Activated B cell treated with CpG ODN at 0.5 μM for 24 hours (primary cell): Measurements from ENCODE around the gene MIB1. TPM values are rescaled to one million over a fixed set of nuclear protein-coding genes. Genes with fewer than 3 reads are reported as not detected.

ENCODE experiments used
- ATAC-seq: fragments of 200-7000 bp; cut with Tn5 transposase; one replicate; pipeline ENCODE4 v1.10.0; 2021; ENCODE audit warnings: low read depth, mild to moderate bottlenecking, moderate library complexity
- CTCF ChIA-PET: fragments of 350-600 bp; sonication (Branson Sonifier 250); formaldehyde crosslinking; loops from one replicate; lab custom pipeline; 2021; ENCODE audit warnings: antibody characterized with exemption; lab: Charles Lee
- POLR2A ChIA-PET: fragments of 350-600 bp; sonication (Branson Sonifier 250); formaldehyde crosslinking; loops from one replicate; lab custom pipeline; 2021; ENCODE audit warnings: antibody characterized with exemption; lab: Charles Lee
- DNase-seq: peaks from one replicate; pipeline ENCODE4 v3.0.0; 2022
- H3K27ac Mint-ChIP-seq: one replicate; pipeline ENCODE4 v1.8.0; 2020; ENCODE audit warnings: mixed read lengths
- H3K27me3 Mint-ChIP-seq: one replicate; pipeline ENCODE4 v1.8.0; 2021; ENCODE audit warnings: mixed read lengths
- H3K36me3 Mint-ChIP-seq: one replicate; pipeline ENCODE4 v1.8.0; 2021; ENCODE audit warnings: low read depth, mixed read lengths
- H3K4me1 Mint-ChIP-seq: one replicate; pipeline ENCODE4 v1.8.0; 2021; ENCODE audit warnings: mixed read lengths
- H3K4me3 Mint-ChIP-seq: one replicate; pipeline ENCODE4 v1.8.0; 2020; ENCODE audit warnings: mild to moderate bottlenecking, mixed read lengths
- H3K9me3 Mint-ChIP-seq: one replicate; pipeline ENCODE4 v1.8.0; 2020; ENCODE audit warnings: mixed read lengths
- CTCF ChIP-seq: fragments of 200-600 bp; IDR thresholded peaks from one replicate; pipeline ENCODE4 v1.8.0; 2022; ENCODE audit warnings: antibody characterized with exemption, mild to moderate bottlenecking
- intact Hi-C: fragments of 100-400 bp; cut with micrococcal nuclease; formaldehyde crosslinking; loops from one replicate; pipeline ENCODE4 v1.15.1; 2024
- total RNA-seq: library from RNA; stranded (reverse); gene quantifications from 2 replicates; pipeline ENCODE4 v1.2.3, GENCODE V29; 2022

Gene MIB1
- total RNA-seq, 1 donor from 2014 or later: 22.6 TPM

GRCh38 chr18:21900605-21901352, 160.2 kb downstream of the MIB1 start:
- ChIA-PET POLR2A (no interaction called here), CTCF (no interaction called here)
- Mint-ChIP-seq H3K36me3 (no peaks in the 10 kb centered on the region), H3K27me3 (peaks cover 14% of the 10 kb centered on the region), H3K27ac (no peak overlapping the region), H3K4me1 (peaks cover 4% of the 10 kb centered on the region), H3K4me3 (no peak overlapping the region), H3K9me3 (no peaks in the 10 kb centered on the region)
- ATAC-seq (no peak), DNase-seq (no peak)
- intact Hi-C loops: no loop called here
- no peak for TF ChIP-seq CTCF

GRCh38 chr18:21901423-21901945, 160.9 kb downstream of the MIB1 start:
- no peak for TF ChIP-seq CTCF
- no peak for DNase-seq
- Mint-ChIP-seq H3K9me3 (no peaks in the 10 kb centered on the region), H3K36me3 (no peaks in the 10 kb centered on the region), H3K4me1 (peaks cover 4% of the 10 kb centered on the region), H3K27ac (no peak overlapping the region), H3K4me3 (no peak overlapping the region), H3K27me3 (peaks cover 12% of the 10 kb centered on the region)
- ChIA-PET POLR2A (no interaction called here), CTCF (no interaction called here)
- no peak for ATAC-seq
- intact Hi-C loops: no loop called here

GRCh38 chr18:21903709-21904108, 163.1 kb downstream of the MIB1 start:
- Mint-ChIP-seq H3K9me3 (no peaks in the 10 kb centered on the region), H3K4me3 (no peak overlapping the region), H3K27ac (no peak overlapping the region), H3K4me1 (no peaks in the 10 kb centered on the region), H3K27me3 (peaks cover 8% of the 10 kb centered on the region), H3K36me3 (no peaks in the 10 kb centered on the region)
- POLR2A ChIA-PET: no interaction called here
- no peak for DNase-seq
- intact Hi-C loops: no loop called here
- CTCF ChIA-PET: no interaction called here
- no peak for ATAC-seq
- TF ChIP-seq CTCF: no peak

GRCh38 chr18:21904856-21905255, 164.3 kb downstream of the MIB1 start:
- Mint-ChIP-seq H3K27ac (no peak overlapping the region), H3K4me1 (no peaks in the 10 kb centered on the region), H3K9me3 (no peaks in the 10 kb centered on the region), H3K4me3 (no peak overlapping the region), H3K36me3 (no peaks in the 10 kb centered on the region), H3K27me3 (peaks cover 9% of the 10 kb centered on the region)
- DNase-seq (no peak), ATAC-seq (no peak)
- ChIA-PET CTCF (interaction anchor here (1.7 kb wide), 1 partner anchor 12 kb away, joined by 5 read pairs; no protein-coding TSS in a partner anchor), POLR2A (no interaction called here)
- intact Hi-C loops: no loop called here
- no peak for TF ChIP-seq CTCF

GRCh38 chr18:21907451-21907850, 166.9 kb downstream of the MIB1 start:
- no peak for TF ChIP-seq CTCF
- no peak overlapping the region for H3K27ac Mint-ChIP-seq
- intact Hi-C loops: no loop called here
- peaks cover 6% of the 10 kb centered on the region for H3K27me3 Mint-ChIP-seq
- no peaks in the 10 kb centered on the region for H3K4me1 Mint-ChIP-seq
- H3K9me3 Mint-ChIP-seq: no peaks in the 10 kb centered on the region
- DNase-seq: no peak
- no peaks in the 10 kb centered on the region for H3K36me3 Mint-ChIP-seq
- ChIA-PET POLR2A (no interaction called here), CTCF (no interaction called here)
- no peak for ATAC-seq
- H3K4me3 Mint-ChIP-seq: no peak overlapping the region
